Stimulated activated CD4-positive, alpha-beta T cell treated with anti-CD3 and anti-CD28 coated beads, Interleukin-15, amount 100 ng/mL, for 48 hours (primary cell): ENCODE results near the gene ERG28.
"Not testable (repeated sequence)": the region's sequence is repeated elsewhere in the genome, so short reads cannot be mapped to it uniquely, and the experiment has no call there.

Experiments
- DNase-seq, 2 donors: peaks; one replicate each; pipeline ENCODE4 v3.0.0-alpha.2; 2020; ENCODE audit warnings: low read depth in 2 of 2

ERG28 gene

GRCh38 chr14:75626396-75626795 lies 34.3 kb downstream of the ERG28 start:
- no peak for DNase-seq

GRCh38 chr14:75625034-75625433 lies 35.6 kb downstream of the ERG28 start:
- DNase-seq = no peak

GRCh38 chr14:75619548-75619947 lies 41.1 kb downstream of the ERG28 start:
- no peak for DNase-seq

GRCh38 chr14:75615200-75615599 lies 45.5 kb downstream of the ERG28 start:
- no peak for DNase-seq

GRCh38 chr14:75614179-75614578 lies 46.5 kb downstream of the ERG28 start:
- DNase-seq = no peak

GRCh38 chr14:75612157-75612556 lies 48.5 kb downstream of the ERG28 start:
- DNase-seq = no peak

- DNase-seq = no peak
Measured at GRCh38 chr14:75610834-75611233, 49.8 kb downstream of the ERG28 start.

GRCh38 chr14:75609606-75610475 lies 50.8 kb downstream of the ERG28 start:
- no peak for DNase-seq

- no peak for DNase-seq
Measured at GRCh38 chr14:75609116-75609515, 51.6 kb downstream of the ERG28 start.

GRCh38 chr14:75607842-75608640 lies 52.6 kb downstream of the ERG28 start:
- DNase-seq = no peak

GRCh38 chr14:75607044-75607443 lies 53.6 kb downstream of the ERG28 start:
- DNase-seq = no peak

- DNase-seq = no peak
Measured at GRCh38 chr14:75605916-75606315, 54.8 kb downstream of the ERG28 start.

- DNase-seq = no peak
Measured at GRCh38 chr14:75604979-75605851, 55.5 kb downstream of the ERG28 start.

GRCh38 chr14:75602503-75602902 lies 58.2 kb downstream of the ERG28 start:
- DNase-seq = no peak

GRCh38 chr14:75601061-75601460 lies 59.6 kb downstream of the ERG28 start:
- not testable (repeated sequence) for DNase-seq

GRCh38 chr14:75600100-75600499 lies 60.6 kb downstream of the ERG28 start:
- not testable (repeated sequence) for DNase-seq
